Measurements from ENCODE around the gene GJB2. TPM values are rescaled to one million over a fixed set of nuclear protein-coding genes. Genes with fewer than 3 reads are reported as not detected.

GJB2 gene
- total and polyA plus RNA-seq, 2 experiments from 2014 or later, result not detected

GRCh38 chr13:20230913-20231838 lies 38.4 kb upstream of the GJB2 start:
- Histone ChIP-seq H3K9me2 (ENCODE audit: insufficient read depth) (no peaks in the 10 kb centered on the region), H4K20me1 (replicated peaks; ENCODE audit: insufficient read depth) (peaks cover 5% of the 10 kb centered on the region; the same call in 1 of the 2 replicates), H2AFZ (peak overlapping the region; percentile 84), H3K27me3 (ENCODE audit: insufficient read depth) (peaks cover 79% of the 10 kb centered on the region), H3K4me3 (peak overlapping the region; percentile 69), H3K36me3 (ENCODE audit: insufficient read depth) (no peaks in the 10 kb centered on the region), H3K4me1 (ENCODE audit: insufficient read depth) (peaks cover 9% of the 10 kb centered on the region; the same call in 1 of the 2 replicates), H3K4me2 (peak overlapping the region; percentile 89), H3K79me2 (replicated peaks; ENCODE audit: insufficient read depth) (no peaks in the 10 kb centered on the region), H3F3A (replicated peaks; ENCODE audit: low read depth) (no peaks in the 10 kb centered on the region), H3K27ac (ENCODE audit: low read depth) (no peak overlapping the region)
- peaks cover 54% of the 10 kb centered on the region for H3K27me3 Mint-ChIP-seq (ENCODE audit: insufficient read depth, low read depth, poor library complexity)
- peak overlapping the region; percentile 73 for H3K4me3 Mint-ChIP-seq
- no peaks in the 10 kb centered on the region for H3K36me3 Mint-ChIP-seq (ENCODE audit: low read depth)
- H3K9me3 Mint-ChIP-seq, result no peaks in the 10 kb centered on the region
- H3K27ac Mint-ChIP-seq, result no peak overlapping the region
- TF ChIP-seq EZH2 (IDR thresholded peaks at IDR 0.05; ENCODE audit: low read depth, unreplicated experiment) (peak; percentile 87), POLR2AphosphoS5 (IDR thresholded peaks at IDR 0.05; ENCODE audit: low read depth) (0 out of 2 replicates have a peak, but pooled peaks have one; percentile 31), CTCF (conservative IDR thresholded peaks at IDR 0.05; ENCODE audit: low read depth in 2 of 2) (no peak)
- DNase-seq (ENCODE audit: low spot score) (peak; percentile 48), ATAC-seq (peak; percentile 49)
- H3K4me1 Mint-ChIP-seq, result peaks cover 11% of the 10 kb centered on the region

- DNase-seq (ENCODE audit: low spot score) (no peak), ATAC-seq (no peak)
- Histone ChIP-seq H3K36me3 (ENCODE audit: insufficient read depth) (no peaks in the 10 kb centered on the region), H3K27ac (ENCODE audit: low read depth) (no peak overlapping the region), H3F3A (replicated peaks; ENCODE audit: low read depth) (no peaks in the 10 kb centered on the region), H3K4me2 (no peak overlapping the region), H3K4me1 (ENCODE audit: insufficient read depth) (peaks cover 9% of the 10 kb centered on the region; the same call in 1 of the 2 replicates), H3K4me3 (no peak overlapping the region), H3K27me3 (ENCODE audit: insufficient read depth) (peaks cover 50% of the 10 kb centered on the region), H2AFZ (no peak overlapping the region), H3K9me2 (ENCODE audit: insufficient read depth) (no peaks in the 10 kb centered on the region), H4K20me1 (replicated peaks; ENCODE audit: insufficient read depth) (0 out of 2 replicates have a peak, but pooled peaks cover 5% of the 10 kb centered on the region), H3K79me2 (replicated peaks; ENCODE audit: insufficient read depth) (no peaks in the 10 kb centered on the region)
- Mint-ChIP-seq H3K27ac (no peak overlapping the region), H3K4me3 (no peak overlapping the region), H3K4me1 (peaks cover 11% of the 10 kb centered on the region), H3K9me3 (no peaks in the 10 kb centered on the region), H3K27me3 (ENCODE audit: insufficient read depth, low read depth, poor library complexity) (peaks cover 32% of the 10 kb centered on the region), H3K36me3 (ENCODE audit: low read depth) (no peaks in the 10 kb centered on the region)
- no peak for TF ChIP-seq ZNF114 (CRISPR knock-in tag; IDR thresholded peaks at IDR 0.05)
- TF ChIP-seq ZNF331 (CRISPR knock-in tag; IDR thresholded peaks at IDR 0.05; ENCODE audit: low read depth), result no peak
- no peak for TF ChIP-seq ETS1 (IDR thresholded peaks at IDR 0.05)
- no peak for TF ChIP-seq JUNB (IDR thresholded peaks at IDR 0.05; ENCODE audit: unreplicated experiment)
- no peak for TF ChIP-seq NANOG (IDR thresholded peaks at IDR 0.05; ENCODE audit: borderline replicate concordance)
- no peak for TF ChIP-seq ZNF462 (CRISPR knock-in tag; IDR thresholded peaks at IDR 0.05)
- no peak for TF ChIP-seq CREB1 (CRISPR knock-in tag; IDR thresholded peaks at IDR 0.05; ENCODE audit: low read depth)
- TF ChIP-seq STAT1 (IDR thresholded peaks at IDR 0.05; ENCODE audit: unreplicated experiment), result no peak
Measured at GRCh38 chr13:20227730-20228129, 35.0 kb upstream of the GJB2 start.
